GM10248 (cell line): ENCODE data around the gene IRF3.
A peak's percentile ranks its signal among the peaks of the same experiment; 100 is the strongest.

Experiments used
- CTCF ChIA-PET: fragments of 300-600 bp; sonication (Branson Sonifier 250); formaldehyde crosslinking; extraction: SDS; loops from one replicate; lab custom pipeline; 2021; ENCODE audit warnings: antibody characterized with exemption; lab: Yijun Ruan, JAX
- POLR2A ChIA-PET: fragments of 350-650 bp; sonication (Branson Sonifier 250); formaldehyde crosslinking; extraction: SDS; loops from one replicate; lab custom pipeline; 2020; ENCODE audit warnings: antibody characterized with exemption; lab: Yijun Ruan, JAX
- DNase-seq: peaks from one replicate; pipeline ENCODE4 v3.0.0; 2012; ENCODE audit errors: extremely low spot score
- CTCF ChIP-seq: IDR thresholded peaks from 2 replicates; pipeline ENCODE4 v1.5.1; 2012; ENCODE audit warnings: mild to moderate bottlenecking, low read depth; ENCODE audit errors: extremely low read depth, missing control alignments, control extremely low read depth

The IRF3 gene

GRCh38 chr19:49684983-49685553 is 19.4 kb upstream of the IRF3 start:
- no peak for TF ChIP-seq CTCF

GRCh38 chr19:49684251-49684982 is 18.8 kb upstream of the IRF3 start:
- peak; percentile 51 for TF ChIP-seq CTCF
- POLR2A ChIA-PET: no interaction called here
- CTCF ChIA-PET: interaction anchor here (0.6 to 2.0 kb wide), 7 partner anchors 9 to 182 kb away, joined by 3 to 6 read pairs (median 4); no protein-coding TSS in a partner anchor
- peak; percentile 52 for DNase-seq

More at GRCh38 chr19:49684983-49685553, 19.4 kb upstream of the IRF3 start:
- DNase-seq: no peak
- CTCF ChIA-PET: interaction anchor here (1.0 to 2.0 kb wide), 7 partner anchors 9 to 182 kb away, joined by 3 to 6 read pairs (median 4); no protein-coding TSS in a partner anchor
- POLR2A ChIA-PET: interaction anchor here (0.6 kb wide), 1 partner anchor 10 kb away, joined by 4 read pairs; no protein-coding TSS in a partner anchor

- TF ChIP-seq CTCF: no peak
- CTCF ChIA-PET: interaction anchor here (0.6 to 2.0 kb wide), 7 partner anchors 8 to 181 kb away, joined by 3 to 6 read pairs (median 4); no protein-coding TSS in a partner anchor
- DNase-seq: no peak
- POLR2A ChIA-PET: no interaction called here
Measured at GRCh38 chr19:49683814-49684250, 18.2 kb upstream of the IRF3 start.

GRCh38 chr19:49682274-49682673 is 16.6 kb upstream of the IRF3 start:
- POLR2A ChIA-PET: interaction anchor here (0.6 kb wide), 1 partner anchor 187 kb away, joined by 4 read pairs; no protein-coding TSS in a partner anchor
- CTCF ChIA-PET: interaction anchor here (1.2 to 1.9 kb wide), 2 partner anchors 14 to 135 kb away, joined by 5 to 11 read pairs; no protein-coding TSS in a partner anchor
- DNase-seq: no peak
- TF ChIP-seq CTCF: no peak

- POLR2A ChIA-PET: interaction anchor here (0.6 kb wide), 1 partner anchor 187 kb away, joined by 4 read pairs; no protein-coding TSS in a partner anchor
- no peak for TF ChIP-seq CTCF
- CTCF ChIA-PET: interaction anchor here (1.1 to 1.9 kb wide), 5 partner anchors 10 to 173 kb away, joined by 4 to 11 read pairs (median 5); no protein-coding TSS in a partner anchor
- DNase-seq: no peak
Measured at GRCh38 chr19:49681830-49682229, 16.2 kb upstream of the IRF3 start.

GRCh38 chr19:49680421-49681351 is 15.0 kb upstream of the IRF3 start:
- ChIA-PET CTCF (interaction anchor here (0.6 to 1.9 kb wide), 18 partner anchors 9 to 687 kb away, joined by 3 to 11 read pairs (median 4); partner anchors contain the start of genes BCL2L12, CPT1C, IRF3 and RCN3), POLR2A (interaction anchor here (0.6 kb wide), 1 partner anchor 641 kb away, joined by 9 read pairs; no protein-coding TSS in a partner anchor)
- DNase-seq: peak; percentile 94
- peak; percentile 99 for TF ChIP-seq CTCF
